T-helper 2 cell (primary cell): Measurements from ENCODE around the gene PDYN.
"Not testable (repeated sequence)": the region's sequence is repeated elsewhere in the genome, so short reads cannot be mapped to it uniquely, and the experiment has no call there.

Experiments
- DNase-seq, 5 experiments: peaks; one replicate each; pipeline versions ENCODE4 v3.0.0 to v3.0.0-alpha.2; 2012 to 2022
- total RNA-seq, 2 donors: gene quantifications; one replicate each; lab custom pipeline; 2026; lab: John Stamatoyannopoulos, UW

Gene PDYN
- 0 reads per million in 2 donors for total RNA-seq

DNA sequence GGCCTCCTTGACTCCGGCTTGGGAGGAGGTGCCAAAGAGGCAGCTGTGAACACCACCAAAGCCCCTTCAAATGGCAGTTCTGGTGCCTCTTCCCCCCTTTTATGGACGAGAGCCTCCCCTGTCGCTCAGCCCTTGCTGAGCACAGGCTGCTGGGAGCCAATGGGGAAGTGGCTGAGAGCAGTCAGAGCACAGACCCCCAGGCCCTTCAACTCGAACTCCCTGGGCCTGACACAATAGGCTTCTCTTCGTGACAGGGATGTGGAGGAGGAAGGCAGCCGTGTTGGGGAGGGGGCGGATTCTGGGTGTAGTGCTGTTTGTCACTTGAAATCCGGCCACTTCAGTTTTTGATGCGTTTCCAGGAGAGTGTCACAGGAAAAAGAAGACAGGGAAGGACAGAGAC lies at the start of gene PDYN:
Gene PDYN, minus strand, starts transcription at position 73 of the 400 bp plus-strand sequence. CDS start 10,974 bp downstream, outside the sequence.
- DNase-seq: no peak

DNA sequence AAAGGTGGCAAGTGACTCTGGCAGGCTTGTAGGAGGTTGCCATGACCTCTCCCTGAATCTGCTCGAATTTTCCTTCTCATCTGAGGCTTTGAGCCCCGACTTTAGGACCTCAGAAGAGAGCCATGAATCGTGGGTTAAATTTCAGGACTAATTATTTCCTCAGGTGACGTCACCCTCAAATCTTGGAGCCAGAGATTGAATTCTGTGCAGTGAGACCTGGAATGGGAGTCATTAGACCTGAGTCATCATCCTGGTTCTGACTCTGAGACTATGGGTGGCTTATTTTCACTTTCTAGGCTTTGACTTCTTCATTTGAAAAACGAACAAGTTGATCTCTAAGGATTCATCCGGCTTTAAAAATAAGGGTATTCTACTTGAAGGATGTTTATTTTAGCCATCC lies 48.5 kb upstream of the PDYN start:
- DNase-seq: no peak

- no peak for DNase-seq
Observed at GRCh38 chr20:2038161-2038560, 44.3 kb upstream of the PDYN start.

GRCh38 chr20:2037296-2037914 lies 43.5 kb upstream of the PDYN start:
- no peak for DNase-seq

- not testable (repeated sequence) for DNase-seq
Observed at GRCh38 chr20:2036357-2036756, 42.5 kb upstream of the PDYN start.

GRCh38 chr20:2032168-2032567 lies 38.3 kb upstream of the PDYN start:
- DNase-seq: no peak

- no peak for DNase-seq
Observed at GRCh38 chr20:2026514-2026913, 32.7 kb upstream of the PDYN start.

- DNase-seq: no peak
Observed at GRCh38 chr20:2026004-2026403, 32.1 kb upstream of the PDYN start.

DNA sequence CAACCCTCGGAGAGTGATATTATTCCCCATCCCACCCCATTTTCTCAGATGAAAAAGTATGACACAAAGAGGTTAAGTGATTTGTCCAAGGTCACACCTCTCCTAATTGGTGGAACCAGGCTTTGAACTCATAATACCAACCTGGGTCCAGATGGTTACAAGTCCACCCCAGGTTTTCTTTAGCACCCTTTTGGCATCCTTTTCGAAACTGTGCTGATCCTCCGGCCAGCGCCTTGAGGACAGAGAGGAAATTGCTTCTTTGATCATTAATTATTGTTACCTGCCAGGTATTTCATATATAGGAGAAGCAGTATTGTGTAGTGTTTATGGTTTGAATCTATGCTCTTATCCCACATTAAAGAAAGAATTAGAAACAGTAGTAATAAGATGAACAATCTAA lies 29.3 kb upstream of the PDYN start:
- DNase-seq: no peak

GRCh38 chr20:2022163-2022562 lies 28.3 kb upstream of the PDYN start:
- no peak for DNase-seq

GRCh38 chr20:2010533-2010932 lies 16.7 kb upstream of the PDYN start:
- no peak for DNase-seq

GRCh38 chr20:2006452-2007361 lies 12.8 kb upstream of the PDYN start:
- peak in 1 of 5 experiments; percentile 41 for DNase-seq

- peak in 4 of 5 experiments; percentile 20 to 55 (median 36) for DNase-seq
Observed at GRCh38 chr20:2005831-2006426, 12.1 kb upstream of the PDYN start.

- DNase-seq: no peak
Observed at GRCh38 chr20:2005359-2005758, 11.5 kb upstream of the PDYN start.

GRCh38 chr20:2004171-2004570 lies 10.3 kb upstream of the PDYN start:
- DNase-seq: no peak

- DNase-seq: no peak
Observed at GRCh38 chr20:2002365-2002764, 8.5 kb upstream of the PDYN start.

GRCh38 chr20:2001119-2001518 lies 7.3 kb upstream of the PDYN start:
- DNase-seq: no peak

GRCh38 chr20:2000285-2000684 lies 6.4 kb upstream of the PDYN start:
- no peak for DNase-seq

DNA sequence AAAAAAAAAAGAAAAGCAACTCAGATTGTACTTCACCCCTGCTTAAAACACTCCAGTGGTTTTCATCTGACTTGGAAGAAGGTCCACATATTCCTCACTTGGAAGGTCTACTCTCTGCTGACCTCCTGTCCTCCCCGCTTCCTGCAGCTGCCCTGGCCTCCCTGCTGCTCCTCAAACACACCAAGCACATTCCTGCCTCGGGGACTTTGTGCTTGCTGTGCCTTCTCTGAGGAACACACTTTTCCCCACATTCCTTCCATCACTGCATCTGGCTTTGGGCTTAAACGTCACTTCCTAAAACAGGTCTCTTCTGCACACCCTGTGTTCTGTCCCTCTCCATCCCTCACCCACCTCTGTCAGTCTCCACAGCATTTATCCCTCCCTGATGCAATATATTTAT lies 4.9 kb upstream of the PDYN start:
- DNase-seq: no peak

- DNase-seq: no peak
Observed at GRCh38 chr20:1998193-1998520, 4.3 kb upstream of the PDYN start.

- no peak for DNase-seq
Observed at GRCh38 chr20:1997483-1998192, 3.8 kb upstream of the PDYN start.

DNA sequence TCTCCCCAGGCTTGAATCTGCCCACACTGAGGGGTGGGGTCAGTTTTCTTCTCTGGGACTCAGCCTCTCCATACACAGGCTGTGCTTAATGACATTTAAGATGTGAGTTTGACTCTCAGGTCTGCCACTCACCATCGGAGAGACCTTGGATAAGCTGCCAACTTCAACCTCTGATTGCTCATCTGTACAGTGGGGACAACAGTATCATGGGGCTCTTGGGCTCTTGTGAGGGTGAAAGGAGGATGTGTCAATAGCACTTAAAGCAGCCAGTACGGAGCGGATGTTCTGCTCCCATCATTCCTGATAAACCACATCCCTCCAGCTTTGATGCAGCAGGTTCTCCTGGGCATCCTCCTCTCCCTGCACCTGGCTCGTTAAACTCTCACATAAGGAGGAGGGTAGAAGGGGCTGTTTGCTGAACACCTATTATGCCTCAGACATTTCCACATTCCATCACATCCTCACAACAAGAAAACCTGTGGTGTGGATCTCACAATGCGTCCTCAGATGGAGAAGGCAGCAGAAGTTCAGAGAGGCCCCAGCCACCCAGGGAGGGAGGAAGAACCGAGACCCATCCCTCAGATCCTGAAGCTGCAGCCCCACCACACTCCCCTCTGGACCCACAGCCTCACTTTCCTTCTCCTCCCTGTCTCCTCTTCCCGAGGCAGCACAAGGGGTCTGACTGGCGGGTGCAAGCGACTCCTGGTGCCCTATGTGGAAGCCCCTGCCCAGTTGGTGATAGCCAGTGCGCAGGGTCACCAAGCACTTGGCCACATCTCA lies 1.9 kb upstream of the PDYN start:
- no peak for DNase-seq
